Activated CD8-positive, alpha-beta T cell treated with anti-CD3 and anti-CD28 coated beads, Interleukin-2, amount 10 ng/mL, durations not matched to agents 7 days and 5 days (primary cell): Measurements from ENCODE around the gene PLIN3. TPM values are rescaled to one million over a fixed set of nuclear protein-coding genes. Genes with fewer than 3 reads are reported as not detected.
A peak's percentile ranks its signal among the peaks of the same experiment; 100 is the strongest.

Experiments
- ATAC-seq: fragments of 150-1000 bp; cut with Tn5 transposase; one replicate; pipeline ENCODE4 v1.10.0; 2021; ENCODE audit warnings: moderate library complexity
- CTCF ChIA-PET: fragments of 350-600 bp; sonication (Branson Sonifier 250); formaldehyde crosslinking; loops from one replicate; lab custom pipeline; 2021; ENCODE audit warnings: antibody characterized with exemption; lab: Charles Lee
- POLR2A ChIA-PET: fragments of 350-600 bp; sonication (Branson Sonifier 250); formaldehyde crosslinking; loops from one replicate; lab custom pipeline; 2021; ENCODE audit warnings: antibody characterized with exemption; lab: Charles Lee
- DNase-seq: peaks from one replicate; pipeline ENCODE4 v3.0.0-alpha.2; 2020
- H3K27ac Mint-ChIP-seq: one replicate; pipeline ENCODE4 v1.8.0; 2021; ENCODE audit warnings: mild to moderate bottlenecking, mixed read lengths
- H3K27me3 Mint-ChIP-seq: one replicate; pipeline ENCODE4 v1.8.0; 2021; ENCODE audit warnings: low read depth, mixed read lengths
- H3K36me3 Mint-ChIP-seq: one replicate; pipeline ENCODE4 v1.8.0; 2021; ENCODE audit warnings: low read depth, mixed read lengths
- H3K4me1 Mint-ChIP-seq: one replicate; pipeline ENCODE4 v1.8.0; 2021; ENCODE audit warnings: low read depth, mixed read lengths
- H3K4me3 Mint-ChIP-seq: one replicate; pipeline ENCODE4 v1.8.0; 2021; ENCODE audit warnings: mild to moderate bottlenecking, mixed read lengths
- H3K9me3 Mint-ChIP-seq: one replicate; pipeline ENCODE4 v1.8.0; 2022; ENCODE audit warnings: mixed read lengths; ENCODE audit not compliant: insufficient read depth
- total RNA-seq, 2 experiments: library from RNA; stranded (reverse); gene quantifications; one replicate each; pipeline ENCODE4 v1.2.3, GENCODE V29; 2021

The PLIN3 gene
- total RNA-seq, 2 experiments from 2014 or later: 27.5 to 32.8 TPM

DNA sequence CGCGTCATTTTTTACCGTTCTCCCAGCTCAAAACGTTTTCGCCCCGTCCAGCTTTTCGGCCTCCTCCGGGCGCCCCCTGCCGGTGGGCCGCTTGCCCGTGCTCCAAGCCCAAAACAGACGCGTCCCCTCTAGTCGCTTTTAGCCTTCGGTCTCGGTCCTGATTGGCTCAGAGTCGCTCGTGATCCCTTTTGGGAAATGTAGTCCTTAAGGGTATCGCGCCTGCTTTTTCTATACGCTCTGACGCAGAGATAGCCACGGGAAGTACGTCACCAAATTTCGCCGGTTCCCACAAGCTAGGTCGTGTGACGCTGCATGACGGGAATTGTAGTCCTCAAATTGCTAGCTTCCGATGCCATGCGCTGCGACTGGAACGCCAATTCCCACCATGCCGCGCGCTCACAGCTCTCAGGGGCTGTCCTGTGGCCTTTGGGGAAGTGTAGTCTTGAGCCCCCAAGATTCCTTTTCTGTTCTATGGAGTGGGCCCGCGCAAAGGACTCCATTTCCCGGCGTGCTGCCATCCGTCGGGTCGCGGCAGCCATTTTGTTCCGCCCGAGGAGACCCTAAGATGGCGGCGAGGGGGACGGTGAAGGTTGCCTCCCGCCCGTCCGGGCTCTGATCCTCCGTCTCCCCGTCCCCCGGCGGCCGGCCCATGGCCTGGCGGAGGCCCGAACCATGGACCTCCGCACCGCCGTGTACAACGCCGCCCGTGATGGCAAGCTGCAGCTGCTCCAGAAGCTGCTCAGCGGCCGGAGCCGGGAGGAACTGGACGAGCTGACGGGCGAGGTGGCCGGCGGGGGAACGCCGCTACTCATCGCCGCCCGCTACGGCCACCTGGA, 76.1 kb downstream of the PLIN3 start, which contains the start of gene FEM1A:
TSS of gene FEM1A (plus strand) at position 552 of the 836 bp plus-strand sequence. CDS start at position 673, 121 bp downstream.
- Mint-ChIP-seq H3K27ac (peak within 1 kb of the TSS; percentile 90), H3K27me3 (no peaks in the 10 kb centered on the region), H3K4me3 (peak within 1 kb of the TSS; percentile 81), H3K36me3 (peaks cover 35% of the 10 kb centered on the region), H3K4me1 (peaks cover 35% of the 10 kb centered on the region), H3K9me3 (no peaks in the 10 kb centered on the region)
- ChIA-PET CTCF (interaction anchor here (0.6 to 5.2 kb wide), 37 partner anchors 7 to 449 kb away, joined by 3 to 179 read pairs (median 5); partner anchors contain the start of gene DPP9), POLR2A (interaction anchor here (0.6 to 2.3 kb wide), 9 partner anchors 32 to 233 kb away, joined by 3 to 15 read pairs (median 4); partner anchors contain the start of genes DPP9 and PLIN3)
- ATAC-seq (peak; percentile 97), DNase-seq (peak; percentile 99)

Other genes starting within 250 kb of the PLIN3 start
- gene TNFAIP8L1, start 228.2 kb downstream of the PLIN3 start, total RNA-seq: 10 to 100 TPM; 19.4 to 20.2 TPM
- 10 to 100 TPM; 49.6 to 54.9 TPM for gene MYDGF, start 197.3 kb downstream of the PLIN3 start, total RNA-seq
- gene DPP9, start 143.8 kb downstream of the PLIN3 start, total RNA-seq: 100 to 1,000 TPM in 1 of 2 experiments, 10 to 100 TPM in 1; 99.2 to 103 TPM
- gene FEM1A, start 75.9 kb downstream of the PLIN3 start, total RNA-seq: 10 to 100 TPM; 12.3 to 12.7 TPM
- 10 to 100 TPM; 14.0 to 15.2 TPM for gene TICAM1, start 36.0 kb downstream of the PLIN3 start, total RNA-seq
- gene ARRDC5, start 35.2 kb upstream of the PLIN3 start, total RNA-seq: under 1 TPM; 0.55 to 0.81 TPM
- gene UHRF1, start 41.8 kb upstream of the PLIN3 start, total RNA-seq: 100 to 1,000 TPM; 173 to 180 TPM
- gene KDM4B, start 101.4 kb upstream of the PLIN3 start, total RNA-seq: 10 to 100 TPM; 44.9 to 47.0 TPM